Stomach (tissue), 9 donors: ENCODE data around the gene SELE. TPM values are rescaled to one million over a fixed set of nuclear protein-coding genes. Genes with fewer than 3 reads are reported as not detected.

Experiments
- DNase-seq, 2 donors: peaks; one replicate each; pipeline versions ENCODE4 v3.0.0 to v3.0.0-alpha.2; 2013 to 2019
- H3K27ac ChIP-seq, 5 donors: fragments of 200-600 bp in 4 of 5; sonication (generic) in 4 of 5; one replicate each; pipeline ENCODE4 v1.5.1; 2013 to 2019; ENCODE audit warnings: mild to moderate bottlenecking in 1 of 5, moderate library complexity in 1 of 5
- H3K27me3 ChIP-seq, 3 donors: fragments of 200-600 bp; sonication (generic); one replicate each; pipeline ENCODE4 v1.5.1; 2017 to 2019; ENCODE audit warnings: mixed run types in 1 of 3
- H3K36me3 ChIP-seq, 4 donors: fragments of 200-600 bp; sonication (generic); 1 replicate in 3 of 4; 2 replicates in 1 of 4; pipeline ENCODE4 v1.5.1; 2016 to 2019
- H3K4me1 ChIP-seq, 4 donors: fragments of 200-600 bp; sonication (generic); one replicate each; pipeline ENCODE4 v1.5.1; 2016 to 2019
- H3K4me3 ChIP-seq, 4 donors: fragments of 200-600 bp; sonication (generic) in 3 of 4; one replicate each; pipeline ENCODE4 v1.5.1; 2016 to 2019; ENCODE audit warnings: mild to moderate bottlenecking in 1 of 4
- H3K9me3 ChIP-seq, 4 donors: fragments of 200-600 bp; sonication (generic); one replicate each; pipeline ENCODE4 v1.5.1; 2016 to 2019
- EP300 ChIP-seq: sonication (generic); formaldehyde crosslinking; IDR thresholded peaks from one replicate; pipeline ENCODE4 v1.6.1; 2017; ENCODE audit warnings: antibody characterized with exemption
- POLR2A ChIP-seq, 4 donors: fragments of 450-650 bp; IDR thresholded peaks; one replicate each; pipeline ENCODE4 v1.6.1; 2016; ENCODE audit warnings: antibody characterized with exemption in 4 of 4, control low read depth in 2 of 4, mild to moderate bottlenecking in 1 of 4, moderate library complexity in 1 of 4
- POLR2AphosphoS5 ChIP-seq, 3 donors: sonication (generic); formaldehyde crosslinking; IDR thresholded peaks; one replicate each; pipeline ENCODE4 v1.6.1; 2016; ENCODE audit warnings: antibody characterized with exemption in 3 of 3
- WGBS, 5 donors: extraction: QIAGEN DNeasy Blood & Tissue Kit in 3 of 5; methylation state at CpG; one replicate each; pipeline versions ENCODE4 v1.1.5 to v1.1.7; 2013 to 2018; 5-methylcytosine and 5-hydroxymethylcytosine counted together
- intact Hi-C: fragments of 100-400 bp; cut with DNase I; formaldehyde crosslinking; loops from one replicate; pipeline ENCODE4 v1.15.1; 2023; ENCODE audit warnings: low total_unique reads
- polyA plus RNA-seq, 3 donors: library from polyadenylated mRNA; stranded (reverse); fragments of 200-250 nt; gene quantifications; one replicate each; pipeline ENCODE4 v1.2.3, GENCODE V29; 2013
- total RNA-seq, 5 donors: library from RNA; depleted of rRNA; stranded (reverse); fragments of >200 nt; gene quantifications; one replicate each; pipeline versions ENCODE4 v1.1.0 to v1.2.3, GENCODE V29; 2014 to 2016
- TF ChIP-seq, protein P1 (sequence below), 7 experiments: fragments of 450-650 bp in 4 of 7; fragments of 200-600 bp in 3 of 7; sonication (generic) in 3 of 7; IDR thresholded peaks; one replicate each; pipeline ENCODE4 v1.5.1; 2016 to 2019; ENCODE audit warnings: antibody characterized with exemption in 7 of 7, control low read depth in 2 of 7, mild to moderate bottlenecking in 1 of 7
- donor health status: healthy with polysubstance abuse.
- donor health status: Bipolar disorder and iron deficiency.
- donor health status: healthy.

SELE gene
- total and polyA plus RNA-seq, 8 donors = 0.29 to 0.87 (median 0.50) TPM; not detected in 2

DNA sequence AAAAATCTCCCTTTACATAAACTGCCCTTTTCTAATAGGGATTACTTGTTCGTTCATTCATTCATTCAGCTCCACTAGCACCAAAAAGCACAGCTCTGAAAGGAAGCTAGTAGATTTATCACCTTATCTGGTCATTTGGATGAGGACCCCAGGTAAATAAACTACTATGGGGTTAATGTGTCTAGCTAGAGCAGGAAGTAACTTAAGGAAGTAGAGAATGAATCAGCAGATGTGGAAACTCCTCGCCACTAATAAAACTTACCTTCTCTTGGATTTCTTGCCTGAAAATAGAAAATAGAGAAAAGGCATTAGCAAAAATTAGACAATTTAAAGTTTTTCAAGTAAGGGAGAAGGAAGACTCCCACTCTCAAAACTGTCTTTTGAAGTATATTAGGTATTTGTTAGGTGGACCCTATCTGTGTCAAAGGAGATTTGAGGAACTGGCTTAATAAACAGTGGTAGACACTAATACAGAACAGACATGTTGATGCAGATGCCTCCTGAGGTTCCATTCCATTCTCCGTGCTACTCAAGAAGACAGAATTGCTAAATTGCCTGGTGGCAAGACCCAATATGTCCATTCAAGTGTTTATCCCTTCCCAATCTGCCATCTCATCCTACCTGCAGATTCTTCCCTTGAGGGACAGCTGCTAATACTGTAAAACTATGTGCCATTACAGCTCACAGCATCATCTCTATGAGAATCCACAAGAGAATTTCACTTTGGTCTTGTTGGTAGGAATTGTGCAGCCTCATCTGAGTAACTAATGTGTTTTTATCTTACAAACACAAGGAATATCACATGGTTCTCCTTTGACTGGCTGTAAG, 37.4 kb downstream of the SELE start:
- Histone ChIP-seq H3K4me3 (no peak overlapping the region), H3K36me3 (no peaks in the 10 kb centered on the region), H3K9me3 (no peaks in the 10 kb centered on the region), H3K27me3 (no peaks in the 10 kb centered on the region), H3K27ac (peak overlapping the region in 1 of 5 donors; percentile 47), H3K4me1 (peaks cover 0 to 20% (median 0%) of the 10 kb centered on the region in 4 donors)
- WGBS, 5 donors = 62 to 79% (median 65%) methylated on average over 3 of the region's 3 CpGs
- TF ChIP-seq POLR2AphosphoS5 (IDR thresholded peaks at IDR 0.05) (no peak), POLR2A (IDR thresholded peaks at IDR 0.05) (no peak), EP300 (no peak)
- TF ChIP-seq, protein P1, sequence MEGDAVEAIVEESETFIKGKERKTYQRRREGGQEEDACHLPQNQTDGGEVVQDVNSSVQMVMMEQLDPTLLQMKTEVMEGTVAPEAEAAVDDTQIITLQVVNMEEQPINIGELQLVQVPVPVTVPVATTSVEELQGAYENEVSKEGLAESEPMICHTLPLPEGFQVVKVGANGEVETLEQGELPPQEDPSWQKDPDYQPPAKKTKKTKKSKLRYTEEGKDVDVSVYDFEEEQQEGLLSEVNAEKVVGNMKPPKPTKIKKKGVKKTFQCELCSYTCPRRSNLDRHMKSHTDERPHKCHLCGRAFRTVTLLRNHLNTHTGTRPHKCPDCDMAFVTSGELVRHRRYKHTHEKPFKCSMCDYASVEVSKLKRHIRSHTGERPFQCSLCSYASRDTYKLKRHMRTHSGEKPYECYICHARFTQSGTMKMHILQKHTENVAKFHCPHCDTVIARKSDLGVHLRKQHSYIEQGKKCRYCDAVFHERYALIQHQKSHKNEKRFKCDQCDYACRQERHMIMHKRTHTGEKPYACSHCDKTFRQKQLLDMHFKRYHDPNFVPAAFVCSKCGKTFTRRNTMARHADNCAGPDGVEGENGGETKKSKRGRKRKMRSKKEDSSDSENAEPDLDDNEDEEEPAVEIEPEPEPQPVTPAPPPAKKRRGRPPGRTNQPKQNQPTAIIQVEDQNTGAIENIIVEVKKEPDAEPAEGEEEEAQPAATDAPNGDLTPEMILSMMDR (IDR thresholded peaks at IDR 0.05) = no peak
- no peak for DNase-seq
- intact Hi-C loops = no loop called here

DNA sequence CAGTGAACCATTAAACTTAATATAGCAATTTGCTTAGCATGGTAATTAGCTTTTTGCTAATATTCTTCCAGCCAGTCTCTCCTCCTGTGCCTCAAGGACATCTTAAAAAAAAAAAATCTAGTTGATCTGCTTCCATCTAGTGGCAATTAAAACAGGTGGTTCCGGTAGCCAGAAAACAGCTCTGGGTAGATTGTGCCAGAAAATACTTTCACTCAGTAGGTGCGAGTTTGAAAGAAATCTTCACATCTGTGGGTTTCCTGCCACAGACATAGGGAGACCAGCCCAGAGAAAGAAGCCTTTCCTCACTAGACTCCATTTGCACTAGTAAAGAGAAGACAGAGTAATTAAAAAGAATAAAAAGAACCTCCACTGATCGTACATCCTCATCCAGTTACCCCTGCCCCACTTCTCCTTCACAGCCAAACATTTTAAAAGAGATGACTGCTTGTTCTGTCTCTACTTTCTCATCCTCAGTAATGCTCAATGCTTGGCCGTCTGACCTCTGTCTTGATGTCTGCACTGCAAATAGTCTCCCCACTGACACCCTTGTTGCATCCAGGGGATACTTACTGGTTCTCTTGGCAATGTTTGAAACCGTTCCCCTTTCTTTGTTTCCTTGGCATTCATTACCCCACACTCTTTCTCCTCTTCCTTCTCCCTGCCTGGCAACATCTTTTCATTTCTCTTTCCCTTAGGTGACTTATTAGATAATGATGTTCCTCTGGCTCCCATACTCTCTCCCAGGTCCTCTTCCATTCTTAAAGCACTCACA, 39.4 kb downstream of the SELE start:
- TF ChIP-seq, protein P1 (IDR thresholded peaks at IDR 0.05) = peak in 1 of 7 experiments; percentile 10
- TF ChIP-seq EP300 = no peak
- DNase-seq = peak in 1 of 2 donors; percentile 44
- Histone ChIP-seq H3K9me3 (no peaks in the 10 kb centered on the region), H3K4me1 (peaks cover 0 to 20% (median 0%) of the 10 kb centered on the region in 4 donors), H3K27me3 (no peaks in the 10 kb centered on the region), H3K36me3 (no peaks in the 10 kb centered on the region), H3K4me3 (no peak overlapping the region), H3K27ac (peak overlapping the region in 1 of 5 donors; percentile 26)
- intact Hi-C loops = no loop called here
- WGBS, 5 donors = 51 to 59% (median 54%) methylated on average over 5 of the region's 5 CpGs

DNA sequence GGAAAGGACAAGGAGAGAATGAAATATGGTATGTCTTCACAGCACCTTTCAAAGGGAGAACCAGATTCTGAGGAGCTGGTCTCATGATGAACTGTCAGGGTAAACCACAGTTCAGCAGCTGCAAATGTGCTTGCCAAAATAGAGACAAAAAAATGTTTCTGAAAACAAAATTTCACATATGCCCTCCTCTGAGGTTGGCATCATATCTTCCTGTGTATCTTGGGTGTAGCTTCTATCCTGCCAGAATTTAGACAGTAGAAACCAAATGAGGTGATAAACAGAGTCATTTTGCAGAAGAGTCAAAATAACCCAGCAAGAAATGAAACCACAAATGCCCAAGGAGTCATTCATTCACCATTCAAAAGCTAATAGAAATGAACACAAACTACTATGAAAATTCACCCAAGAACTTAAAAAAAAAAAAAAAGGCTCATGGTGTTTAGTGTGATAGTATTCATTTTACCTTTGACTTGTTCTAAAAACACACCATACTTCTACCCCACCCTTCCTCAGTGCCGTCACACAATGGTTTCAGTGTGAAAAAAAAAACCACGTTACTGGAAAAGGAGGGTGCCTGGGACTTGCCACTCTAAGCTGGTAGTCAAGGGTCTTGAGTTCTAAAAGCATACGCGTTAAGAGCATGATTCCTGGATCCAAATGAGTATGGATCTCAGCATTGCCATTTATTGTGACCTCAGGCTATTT, 41.0 kb downstream of the SELE start:
- no peaks in the 10 kb centered on the region for H3K9me3 ChIP-seq
- intact Hi-C loops = no loop called here
- H3K36me3 ChIP-seq = no peaks in the 10 kb centered on the region
- WGBS, 5 donors = 64 to 77% (median 74%) methylated on average over 4 of the region's 4 CpGs
- no peak overlapping the region for H3K4me3 ChIP-seq
- peaks cover 0 to 20% (median 0%) of the 10 kb centered on the region in 4 donors for H3K4me1 ChIP-seq
- no peak overlapping the region for H3K27ac ChIP-seq
- peak in 1 of 2 donors; percentile 39 for DNase-seq
- no peak for TF ChIP-seq EP300
- TF ChIP-seq POLR2AphosphoS5 (IDR thresholded peaks at IDR 0.05) = no peak
- TF ChIP-seq, protein P1 (IDR thresholded peaks at IDR 0.05) = no peak
- TF ChIP-seq POLR2A (IDR thresholded peaks at IDR 0.05) = no peak
- H3K27me3 ChIP-seq = no peaks in the 10 kb centered on the region

DNA sequence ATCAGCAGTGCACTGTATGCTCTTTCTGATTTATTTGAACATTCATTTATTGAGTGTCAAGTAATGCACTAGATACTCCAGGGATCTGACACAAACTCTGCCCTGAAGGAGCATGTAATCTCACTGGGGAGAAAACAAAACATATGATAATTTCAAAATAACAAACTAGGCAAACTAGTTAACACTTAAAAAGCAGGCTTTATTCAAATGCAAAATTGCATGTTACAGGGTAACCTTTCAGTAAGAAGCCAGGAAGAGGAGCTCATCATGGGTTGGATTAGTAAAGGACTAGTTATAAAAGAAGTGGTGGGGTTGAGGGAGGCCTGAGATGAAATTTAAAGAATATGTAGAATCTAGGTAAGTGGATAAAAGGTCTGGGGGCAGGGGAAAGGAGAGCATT, 43.4 kb downstream of the SELE start:
- Histone ChIP-seq H3K36me3 (no peaks in the 10 kb centered on the region), H3K27me3 (no peaks in the 10 kb centered on the region), H3K9me3 (no peaks in the 10 kb centered on the region), H3K4me3 (no peak overlapping the region), H3K27ac (no peak overlapping the region), H3K4me1 (peaks cover 0 to 12% (median 0%) of the 10 kb centered on the region in 4 donors)
- intact Hi-C loops = no loop called here
- DNase-seq = no peak
- TF ChIP-seq, protein P1 (IDR thresholded peaks at IDR 0.05) = no peak
- TF ChIP-seq EP300 (no peak), POLR2AphosphoS5 (IDR thresholded peaks at IDR 0.05) (no peak), POLR2A (IDR thresholded peaks at IDR 0.05) (no peak)
